ENCODE data around the gene OAS1.
"Not testable (repeated sequence)": the region's sequence is repeated elsewhere in the genome, so short reads cannot be mapped to it uniquely, and the experiment has no call there.

The OAS1 gene

GRCh38 chr12:112924986-112925385 is 18.2 kb downstream of the OAS1 start:
- H3K27ac ChIP-seq = no peak overlapping the region
- H3K9me3 ChIP-seq (ENCODE audit: severe bottlenecking) = peaks cover 13% of the 10 kb centered on the region
- DNase-seq = no peak
- no peaks in the 10 kb centered on the region for H3K36me3 ChIP-seq
- no peak overlapping the region for H3K4me3 ChIP-seq (ENCODE audit: low read depth, low read length)
- no peak for TF ChIP-seq CTCF (IDR thresholded peaks at IDR 0.05; ENCODE audit: low read depth, low read length)
- peaks cover 83% of the 10 kb centered on the region for H3K27me3 ChIP-seq (ENCODE audit: insufficient read depth, low read depth, severe bottlenecking)

- peaks cover 80% of the 10 kb centered on the region for H3K27me3 ChIP-seq (ENCODE audit: insufficient read depth, low read depth, severe bottlenecking)
- not testable (repeated sequence) for H3K36me3 ChIP-seq; DNase-seq; H3K4me3 ChIP-seq (ENCODE audit: low read depth, low read length); H3K27ac ChIP-seq
- H3K9me3 ChIP-seq (ENCODE audit: severe bottlenecking) = peaks cover 16% of the 10 kb centered on the region
Observed at GRCh38 chr12:112926416-112927033, 19.8 kb downstream of the OAS1 start.

GRCh38 chr12:112927475-112927874 is 20.7 kb downstream of the OAS1 start:
- Histone ChIP-seq H3K27ac (no peak overlapping the region), H3K9me3 (ENCODE audit: severe bottlenecking) (peaks cover 16% of the 10 kb centered on the region), H3K36me3 (no peaks in the 10 kb centered on the region), H3K27me3 (ENCODE audit: insufficient read depth, low read depth, severe bottlenecking) (peaks cover 72% of the 10 kb centered on the region), H3K4me3 (ENCODE audit: low read depth, low read length) (no peak overlapping the region)
- no peak for DNase-seq
- no peak for TF ChIP-seq CTCF (IDR thresholded peaks at IDR 0.05; ENCODE audit: low read depth, low read length)

DNA sequence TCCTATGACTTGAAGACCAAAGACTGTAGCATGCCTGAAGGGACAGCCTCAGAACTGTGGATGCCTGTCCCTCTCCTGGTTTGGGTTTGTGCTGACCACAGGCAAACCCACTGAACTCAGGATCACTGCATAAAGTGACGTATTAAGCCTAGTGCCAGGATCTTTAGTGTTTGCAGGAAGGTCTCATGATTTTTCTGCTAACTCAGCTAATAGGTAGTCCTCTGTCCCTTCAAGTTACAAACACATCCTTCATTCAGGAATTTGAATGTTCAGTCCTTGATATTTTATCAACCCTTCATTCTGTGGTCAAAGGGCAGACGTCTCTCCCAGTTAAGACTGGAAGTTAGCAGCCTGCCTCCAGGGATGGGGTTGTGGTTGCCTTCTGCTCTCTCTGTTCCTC is 21.2 kb downstream of the OAS1 start:
- H3K27ac ChIP-seq = no peak overlapping the region
- H3K9me3 ChIP-seq (ENCODE audit: severe bottlenecking) = peaks cover 16% of the 10 kb centered on the region
- H3K4me3 ChIP-seq (ENCODE audit: low read depth, low read length) = no peak overlapping the region
- DNase-seq = no peak
- H3K27me3 ChIP-seq (ENCODE audit: insufficient read depth, low read depth, severe bottlenecking) = peaks cover 71% of the 10 kb centered on the region
- TF ChIP-seq CTCF (IDR thresholded peaks at IDR 0.05; ENCODE audit: low read depth, low read length) = no peak
- H3K36me3 ChIP-seq = no peaks in the 10 kb centered on the region

DNA sequence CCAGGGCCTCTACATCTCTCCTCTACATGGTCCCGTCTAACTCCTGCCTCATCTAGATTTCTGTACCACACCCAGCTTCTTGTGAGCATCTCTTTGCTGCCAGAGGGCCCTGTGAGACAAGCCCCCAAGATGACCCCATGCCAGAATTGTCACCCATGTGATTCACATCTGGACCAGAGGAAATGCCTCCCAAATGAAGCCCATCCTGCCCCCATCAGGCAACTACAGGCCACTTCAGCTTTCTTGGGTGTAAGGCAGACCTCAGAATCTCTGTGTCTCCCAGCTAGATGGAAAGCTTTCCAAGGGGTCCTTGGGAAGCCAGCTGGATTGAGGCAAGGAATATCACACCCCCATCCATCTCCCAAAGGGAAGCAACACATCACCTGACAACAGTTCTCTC is 22.2 kb downstream of the OAS1 start:
- no peaks in the 10 kb centered on the region for H3K36me3 ChIP-seq
- no peak for DNase-seq
- peaks cover 16% of the 10 kb centered on the region for H3K9me3 ChIP-seq (ENCODE audit: severe bottlenecking)
- H3K4me3 ChIP-seq (ENCODE audit: low read depth, low read length) = no peak overlapping the region
- peaks cover 69% of the 10 kb centered on the region for H3K27me3 ChIP-seq (ENCODE audit: insufficient read depth, low read depth, severe bottlenecking)
- TF ChIP-seq CTCF (IDR thresholded peaks at IDR 0.05; ENCODE audit: low read depth, low read length) = no peak
- no peak overlapping the region for H3K27ac ChIP-seq

DNA sequence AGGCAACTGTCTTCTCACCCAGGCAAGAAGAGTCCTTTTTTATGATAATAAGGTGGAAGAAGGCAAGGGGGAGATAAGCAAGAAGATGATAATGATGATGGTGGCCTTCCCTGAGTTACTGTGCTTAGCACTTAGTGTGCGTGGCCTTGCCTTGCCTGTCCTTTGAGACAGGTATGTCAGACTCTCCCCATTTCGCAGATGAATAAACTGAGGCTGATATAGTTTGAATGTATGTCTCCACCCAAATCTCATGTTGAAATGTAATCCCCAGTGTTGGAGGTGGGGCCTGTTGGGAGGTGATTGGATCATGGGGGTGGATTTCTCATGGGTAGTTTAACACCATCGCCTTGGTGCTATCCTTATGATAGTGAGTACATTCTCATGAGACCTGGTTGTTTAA is 23.0 kb downstream of the OAS1 start:
- DNase-seq = no peak
- no peak for TF ChIP-seq CTCF (IDR thresholded peaks at IDR 0.05; ENCODE audit: low read depth, low read length)
- Histone ChIP-seq H3K9me3 (ENCODE audit: severe bottlenecking) (peaks cover 16% of the 10 kb centered on the region), H3K27ac (no peak overlapping the region), H3K36me3 (no peaks in the 10 kb centered on the region), H3K27me3 (ENCODE audit: insufficient read depth, low read depth, severe bottlenecking) (peaks cover 63% of the 10 kb centered on the region), H3K4me3 (ENCODE audit: low read depth, low read length) (no peak overlapping the region)

All from WERI-Rb-1 (cell line).